Measurements from ENCODE around the gene CAPN15. TPM values are rescaled to one million over a fixed set of nuclear protein-coding genes. Genes with fewer than 3 reads are reported as not detected.

Gene CAPN15
- total and polyA plus RNA-seq, 9 of the 15 experiments (the other 6 are each of a cell fraction or from before 2014, with no cell fraction given) = 0.62 to 111 (median 14.2) TPM

- TF ChIP-seq ZNF318 (IDR thresholded peaks at IDR 0.05; ENCODE audit: borderline replicate concordance in 1 of 2, low read depth in 1 of 2) (no peak), PHTF2 (CRISPR knock-in tag; IDR thresholded peaks at IDR 0.05) (no peak), TFAP4 (CRISPR knock-in tag; IDR thresholded peaks at IDR 0.05; ENCODE audit: borderline replicate concordance) (peak; percentile 59; the same call in 1 of the 2 replicates), COPS2 (conservative IDR thresholded peaks at IDR 0.05) (no peak), VEZF1 (CRISPR knock-in tag; IDR thresholded peaks at IDR 0.05) (peak; percentile 69), RAD51 (IDR thresholded peaks at IDR 0.05; ENCODE audit: borderline replicate concordance, low read depth) (no peak), ATF4 (CRISPR knock-in tag; IDR thresholded peaks at IDR 0.05) (no peak), RFX1 (IDR thresholded peaks at IDR 0.05) (no peak), L3MBTL2 (IDR thresholded peaks at IDR 0.05) (no peak), ETV1 (tag; conservative IDR thresholded peaks at IDR 0.05; ENCODE audit: low read depth) (no peak), BRD9 (IDR thresholded peaks at IDR 0.05; ENCODE audit: low read depth, partially characterized antibody) (no peak), GTF2F1 (IDR thresholded peaks at IDR 0.05; ENCODE audit: low read depth, low read length) (no peak), U2AF1 (optimal IDR thresholded peaks at IDR 0.05; ENCODE audit: low read depth, low read length) (no peak), ZNF217 (CRISPR knock-in tag; IDR thresholded peaks at IDR 0.05) (no peak), HIVEP1 (CRISPR knock-in tag; IDR thresholded peaks at IDR 0.05) (no peak), NFATC3 (IDR thresholded peaks at IDR 0.05) (no peak)
These were observed 19.6 kb downstream of the CAPN15 start (continued) for GRCh38 chr16:546909-547770.

Measured in K562 (cell line).